GM19452 (cell line): ENCODE measurements around the gene SPTBN4.
"Not testable (repeated sequence)": the region's sequence is repeated elsewhere in the genome, so short reads cannot be mapped to it uniquely, and the experiment has no call there.

Experiments
- ATAC-seq: cut with Tn5 transposase; IDR thresholded peaks from one replicate; pipeline ENCODE4 v1.9.1; 2021; ENCODE audit not compliant: unreplicated experiment

Gene SPTBN4

GRCh38 chr19:40585241-40585981 lies 118.6 kb downstream of the SPTBN4 start:
- no peak for ATAC-seq

DNA sequence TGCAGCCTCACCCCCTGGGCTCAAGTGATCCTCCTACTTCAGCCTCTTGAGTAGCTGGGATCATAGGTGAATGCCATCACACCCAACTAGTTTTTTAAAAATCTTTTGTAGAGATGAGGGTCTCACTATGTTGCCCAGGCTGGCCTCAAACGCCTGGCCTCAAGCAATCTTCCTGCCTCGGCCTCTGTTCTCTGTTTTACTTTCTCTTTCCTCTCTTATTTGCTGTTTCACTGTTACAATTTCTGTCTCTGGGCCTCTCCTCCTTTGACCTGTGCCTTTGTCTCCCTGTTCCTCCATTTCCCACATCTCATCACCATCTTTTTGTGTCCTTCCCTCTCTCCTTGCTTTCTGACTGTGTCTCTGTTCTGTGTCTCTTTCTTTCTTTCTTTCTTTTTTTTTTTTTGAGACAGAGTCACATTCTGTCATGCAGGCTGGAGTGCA lies 119.2 kb downstream of the SPTBN4 start:
- ATAC-seq: no peak

GRCh38 chr19:40586611-40587010 lies 119.8 kb downstream of the SPTBN4 start:
- no peak for ATAC-seq

- ATAC-seq: no peak
Measured at GRCh38 chr19:40588110-40588854, 121.5 kb downstream of the SPTBN4 start.

- no peak for ATAC-seq
Measured at GRCh38 chr19:40588926-40589569, 122.2 kb downstream of the SPTBN4 start.

- ATAC-seq: no peak
Measured at GRCh38 chr19:40589591-40590429, 123.0 kb downstream of the SPTBN4 start.

DNA sequence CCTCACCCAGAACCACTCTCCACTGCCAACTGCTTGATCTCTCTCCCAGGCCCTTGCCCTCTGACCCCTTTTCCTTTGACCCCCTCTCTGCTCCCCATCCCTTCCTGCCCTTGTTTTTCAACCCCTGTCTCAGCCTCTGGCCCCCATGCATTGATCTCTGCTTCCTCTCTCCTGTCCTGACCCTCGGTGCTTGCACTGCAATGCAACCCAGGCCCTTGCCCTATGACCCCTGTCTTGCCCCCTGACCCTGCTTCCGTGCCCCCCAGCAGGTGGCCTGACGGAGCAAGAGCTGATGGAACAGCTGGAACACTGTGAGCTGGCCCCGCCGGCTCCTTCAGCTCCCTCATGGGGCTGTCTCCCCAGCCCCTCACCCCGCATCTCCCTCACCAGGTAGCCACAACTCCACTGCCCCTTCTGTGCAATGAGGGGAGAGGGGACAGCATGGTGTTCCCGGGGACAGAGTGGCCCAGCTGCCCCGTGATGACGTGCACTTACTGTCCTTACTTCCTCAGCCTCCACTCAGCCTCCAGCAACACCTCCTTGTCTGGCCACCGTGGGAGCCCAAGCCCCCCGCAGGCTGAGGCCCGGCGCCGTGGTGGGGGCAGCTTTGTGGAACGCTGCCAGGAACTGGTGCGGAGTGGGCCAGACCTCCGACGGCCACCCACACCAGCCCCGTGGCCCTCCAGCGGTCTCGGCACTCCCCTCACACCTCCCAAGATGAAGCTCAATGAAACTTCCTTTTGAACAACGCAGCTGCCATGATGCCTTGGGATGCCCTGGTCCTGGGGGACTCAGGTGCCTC lies 123.9 kb downstream of the SPTBN4 start:
- ATAC-seq: no peak

DNA sequence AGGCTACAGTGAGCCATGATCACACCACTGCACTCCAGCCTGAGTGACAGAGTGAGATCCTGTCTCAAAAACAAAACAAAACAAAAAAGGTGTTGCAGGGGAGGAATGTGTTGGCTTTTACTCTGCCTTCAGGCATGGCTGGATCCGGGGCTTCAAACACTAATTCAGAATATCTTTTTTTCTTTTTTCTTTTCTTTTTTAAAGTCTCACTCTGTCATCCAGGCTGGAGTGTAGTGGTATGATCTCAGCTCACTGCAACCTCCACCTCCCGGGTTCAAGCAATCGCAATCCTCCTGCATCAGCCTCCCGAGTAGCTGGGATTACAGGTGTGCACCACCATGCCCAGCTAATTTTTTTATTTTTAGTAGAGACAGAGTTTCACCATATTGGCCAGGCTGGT lies 124.9 kb downstream of the SPTBN4 start:
- ATAC-seq: not testable (repeated sequence)

GRCh38 chr19:40592170-40592569 lies 125.4 kb downstream of the SPTBN4 start:
- no peak for ATAC-seq

DNA sequence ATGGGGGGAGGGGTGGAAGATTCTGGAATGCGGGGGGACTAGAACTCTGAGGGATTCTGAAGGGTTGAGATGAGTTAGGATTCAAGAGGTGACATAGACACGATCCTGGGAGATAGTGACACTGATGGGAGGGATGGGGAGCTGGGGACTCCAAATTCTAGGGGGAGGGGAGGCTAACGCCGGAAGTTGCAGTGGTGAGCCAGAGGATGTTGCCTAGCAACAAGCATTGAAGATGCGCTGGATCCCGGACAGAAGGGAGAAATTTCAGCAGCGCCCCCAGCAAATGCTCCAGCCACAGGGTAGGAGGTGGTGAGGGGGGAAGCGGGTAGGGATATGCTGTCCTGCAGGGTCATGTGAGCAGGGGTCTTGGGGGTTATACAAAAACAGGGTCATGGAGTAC lies 127.5 kb downstream of the SPTBN4 start:
- no peak for ATAC-seq

- no peak for ATAC-seq
Measured at GRCh38 chr19:40594657-40595091, 127.9 kb downstream of the SPTBN4 start.

DNA sequence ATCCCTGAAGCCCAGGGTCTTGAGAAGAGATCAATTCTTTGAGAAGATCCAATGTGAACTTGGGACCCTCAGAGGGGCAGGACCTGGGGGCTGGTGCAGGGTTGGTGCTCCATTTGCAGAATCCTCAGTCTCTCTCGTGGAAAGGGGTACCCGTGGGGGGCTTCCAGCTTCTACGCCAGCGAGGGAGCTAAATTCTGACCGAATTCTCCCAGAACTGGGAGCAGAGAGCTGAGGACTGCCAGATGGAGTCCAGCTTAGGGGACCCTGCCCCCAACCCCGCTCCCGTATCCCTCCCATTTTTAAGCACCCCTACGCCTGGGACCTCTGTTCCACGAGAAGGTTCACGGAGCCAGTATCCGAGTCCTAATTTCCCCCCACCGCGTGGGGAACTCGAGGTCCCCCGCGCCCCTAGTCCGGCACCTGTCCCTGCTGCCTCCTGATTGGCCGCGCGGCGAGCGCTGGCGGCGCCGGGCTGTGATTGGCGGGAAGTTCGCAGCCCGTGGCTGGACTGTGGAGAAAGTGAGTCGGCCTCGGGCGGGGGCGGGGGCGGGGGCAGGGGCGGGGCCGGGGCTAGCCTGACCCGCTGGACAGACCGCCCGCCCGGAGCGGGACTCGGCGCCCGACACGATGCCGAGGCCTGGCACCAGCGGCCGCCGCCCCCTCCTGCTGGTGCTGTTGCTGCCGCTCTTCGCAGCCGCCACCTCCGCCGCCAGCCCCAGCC lies 130.0 kb downstream of the SPTBN4 start:
- ATAC-seq: no peak

DNA sequence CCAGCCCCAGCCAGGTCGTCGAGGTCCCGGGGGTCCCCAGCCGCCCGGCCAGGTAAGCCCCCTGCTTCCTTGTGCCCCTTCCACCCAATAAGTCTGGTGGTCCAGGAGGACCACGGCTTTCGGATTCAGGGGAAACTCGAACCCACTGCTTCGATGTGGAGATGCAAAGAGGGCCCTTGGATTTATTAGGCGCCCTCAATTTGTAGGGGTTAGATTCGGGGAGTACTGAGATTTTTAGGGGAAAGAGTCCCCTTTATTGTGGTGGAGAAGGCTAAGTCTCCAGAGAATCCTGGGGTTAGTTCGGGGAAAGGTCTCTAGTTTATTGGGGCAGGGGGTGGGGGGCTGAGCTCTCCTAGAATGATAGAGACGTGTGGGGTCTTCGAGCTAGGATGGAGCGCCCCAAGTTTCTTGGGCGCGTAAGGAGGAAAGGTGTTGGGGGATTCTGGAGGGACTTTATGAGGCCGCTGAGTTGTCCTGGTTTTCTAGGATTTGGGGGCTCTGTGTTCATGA lies 130.6 kb downstream of the SPTBN4 start:
- ATAC-seq: no peak

- no peak for ATAC-seq
Measured at GRCh38 chr19:40598121-40598917, 131.5 kb downstream of the SPTBN4 start.

DNA sequence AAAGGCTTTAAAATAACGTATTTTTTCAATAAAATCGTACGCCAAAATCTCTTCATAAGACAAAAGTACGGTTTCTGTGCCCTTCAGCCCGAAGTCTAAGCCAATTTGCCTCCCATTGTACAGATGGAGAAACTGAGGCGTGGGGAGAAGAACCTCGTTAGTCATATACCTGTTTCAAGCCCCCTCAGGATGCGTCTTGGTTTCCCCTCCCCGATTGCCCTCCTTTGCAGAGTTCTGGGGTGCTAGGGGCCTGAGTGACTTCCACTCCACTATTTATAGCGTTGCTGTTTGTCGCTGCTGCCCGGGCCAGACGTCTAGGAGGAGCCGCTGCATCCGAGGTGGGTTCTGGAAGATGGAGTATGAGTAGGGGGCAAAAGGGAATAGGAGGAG lies 132.1 kb downstream of the SPTBN4 start:
- ATAC-seq: no peak

- ATAC-seq: no peak
Measured at GRCh38 chr19:40599331-40599901, 132.6 kb downstream of the SPTBN4 start.

DNA sequence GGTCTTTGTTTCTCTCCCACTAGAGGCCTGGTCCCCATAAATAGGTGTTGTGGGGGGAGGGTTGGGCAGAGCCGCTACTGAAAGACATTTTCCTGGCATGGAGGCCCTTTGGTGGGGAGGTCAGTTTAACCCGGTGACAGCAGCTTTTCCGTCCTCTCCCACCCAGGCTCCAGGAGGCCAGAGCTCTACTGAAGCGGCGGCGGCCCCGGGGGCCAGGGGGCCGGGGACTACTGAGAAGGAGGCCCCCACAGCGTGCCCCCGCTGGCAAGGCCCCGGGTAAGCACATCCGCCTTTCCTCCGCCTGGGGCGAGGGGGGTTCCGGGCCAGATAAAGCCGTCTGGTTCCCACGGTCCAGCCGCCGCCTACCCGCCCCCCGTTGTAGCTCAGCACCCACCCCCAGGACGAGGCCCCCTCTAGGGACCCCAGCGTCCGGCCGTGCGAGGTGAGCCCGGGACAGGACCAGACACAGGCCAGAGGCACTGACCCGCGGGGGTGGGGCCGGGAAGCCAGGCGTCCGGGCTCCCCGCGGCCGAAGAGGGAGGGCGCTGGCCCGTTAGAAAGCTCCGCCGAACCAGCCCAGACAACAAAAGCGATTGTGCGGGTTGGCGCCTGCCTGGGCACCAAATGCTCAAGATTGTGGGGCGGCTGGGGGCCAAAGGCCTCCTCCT lies 133.2 kb downstream of the SPTBN4 start:
- ATAC-seq: no peak
